OCI-LY1 (cell line): ENCODE results near the gene ITGB3.

Source experiments
- H2AFZ ChIP-seq: fragments of 200-600 bp; sonication (generic), shearing (Covaris generic); 2 replicates; pipeline ENCODE4 v1.6.0; 2014; ENCODE audit warnings: antibody characterized with exemption, mild to moderate bottlenecking, low read length
- H3F3A ChIP-seq: fragments of 200-600 bp; sonication (generic), shearing (Covaris generic); 2 replicates; pipeline ENCODE4 v1.6.0; 2014; ENCODE audit warnings: mild to moderate bottlenecking, antibody characterized with exemption, low read length, moderate library complexity; ENCODE audit not compliant: insufficient read depth
- H3K27ac ChIP-seq: fragments of 200-600 bp; sonication (generic); 2 replicates; pipeline ENCODE4 v1.5.1; 2014; ENCODE audit warnings: low read length, mixed run types, mild to moderate bottlenecking, low read depth; ENCODE audit not compliant: poor library complexity, severe bottlenecking
- H3K27me3 ChIP-seq: fragments of 200-600 bp; sonication (generic); 2 replicates; pipeline ENCODE4 v1.6.0; 2014; ENCODE audit warnings: antibody characterized with exemption, mild to moderate bottlenecking, low read length, moderate library complexity; ENCODE audit not compliant: insufficient read depth
- H3K36me3 ChIP-seq: fragments of 200-600 bp; sonication (generic); 2 replicates; pipeline ENCODE4 v1.6.1; 2014; ENCODE audit warnings: mild to moderate bottlenecking, antibody characterized with exemption, low read length, moderate library complexity, mixed read lengths; ENCODE audit not compliant: insufficient read depth
- H3K4me1 ChIP-seq: fragments of 200-600 bp; sonication (generic); 2 replicates; pipeline ENCODE4 v1.5.1; 2014; ENCODE audit warnings: mild to moderate bottlenecking, low read length, moderate library complexity; ENCODE audit not compliant: insufficient read depth, severe bottlenecking
- H3K4me2 ChIP-seq: fragments of 200-600 bp; sonication (generic), shearing (Covaris generic); 2 replicates; pipeline ENCODE4 v1.6.1; 2014; ENCODE audit warnings: low read length
- H3K4me3 ChIP-seq: fragments of 200-600 bp; sonication (generic); 2 replicates; pipeline ENCODE4 v1.5.1; 2014; ENCODE audit warnings: low read length, low read depth, mild to moderate bottlenecking, mixed read lengths; ENCODE audit not compliant: poor library complexity, severe bottlenecking
- H3K79me2 ChIP-seq: fragments of 200-600 bp; shearing (Covaris generic); 2 replicates; pipeline ENCODE4 v1.6.1; 2016; ENCODE audit warnings: mixed run types, low read length, mixed read lengths; ENCODE audit not compliant: insufficient read depth
- H3K9ac ChIP-seq: fragments of 200-600 bp; sonication (generic), shearing (Covaris generic); 2 replicates; pipeline ENCODE4 v1.6.1; 2014; ENCODE audit warnings: mild to moderate bottlenecking, low read length, mixed read lengths
- H3K9me2 ChIP-seq: fragments of 200-600 bp; sonication (generic), shearing (Covaris generic); 2 replicates; pipeline ENCODE4 v1.6.1; 2014; ENCODE audit warnings: low read depth, mild to moderate bottlenecking, low read length, mixed read lengths
- H3K9me3 ChIP-seq: fragments of 200-600 bp; shearing (Covaris generic); 2 replicates; pipeline ENCODE4 v1.6.1; 2014; ENCODE audit warnings: low read length, mixed read lengths
- H4K20me1 ChIP-seq: fragments of 200-600 bp; sonication (generic), shearing (Covaris generic); 2 replicates; pipeline ENCODE4 v1.6.0; 2016; ENCODE audit warnings: mild to moderate bottlenecking, low read length; ENCODE audit not compliant: insufficient read depth
- EZH2 ChIP-seq: fragments of 200-600 bp; sonication (generic), shearing (Covaris generic); IDR thresholded peaks from 2 replicates; pipeline ENCODE4 v1.8.0; 2017; ENCODE audit warnings: borderline replicate concordance, mixed run types, mild to moderate bottlenecking, antibody characterized with exemption, low read length, moderate library complexity, mixed read lengths
- TF ChIP-seq, protein P1 (sequence below): fragments of 200-600 bp; sonication (generic), shearing (Covaris generic); IDR thresholded peaks from 2 replicates; pipeline ENCODE4 v1.5.1; 2017; ENCODE audit warnings: mild to moderate bottlenecking, antibody characterized with exemption, low read length, moderate library complexity, mixed read lengths

Gene ITGB3

DNA sequence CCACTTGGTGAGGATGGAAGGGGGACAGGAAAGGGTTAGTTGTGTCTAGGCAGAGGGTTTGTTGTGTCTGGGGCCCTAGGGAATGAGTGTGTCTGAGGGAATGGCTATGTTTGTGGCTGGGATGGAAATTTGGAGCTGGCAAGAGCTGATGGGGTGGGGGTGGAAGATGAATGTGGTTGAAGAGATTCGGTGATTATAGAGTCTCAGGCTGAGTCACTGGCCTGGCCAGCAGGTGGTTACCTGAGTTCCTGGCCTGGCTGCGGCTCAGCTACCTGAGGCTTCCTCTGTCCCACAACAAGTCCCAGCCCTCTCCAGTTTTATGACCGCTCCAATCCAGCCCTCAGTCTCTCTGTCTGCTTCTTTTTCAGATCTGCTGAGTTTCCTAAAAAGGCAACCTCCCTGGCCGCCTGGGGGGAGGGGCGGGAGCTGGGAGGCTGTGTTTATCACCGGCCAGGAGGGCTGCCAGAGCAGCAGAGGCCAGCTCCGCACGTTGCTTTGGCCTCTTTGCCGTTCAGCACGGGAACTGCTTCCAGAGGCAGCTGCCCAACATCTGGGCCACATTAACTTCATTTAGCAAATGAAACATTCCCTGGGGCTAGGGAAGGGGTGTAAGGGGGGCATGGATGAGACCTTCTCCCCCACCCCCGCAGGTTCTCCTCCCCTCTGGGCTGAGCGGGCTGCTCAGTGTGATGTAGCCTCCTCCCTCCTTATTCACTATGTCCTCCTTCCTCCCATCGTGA is 21.8 kb downstream of the ITGB3 start:
- no peak overlapping the region for H3K27ac ChIP-seq
- peaks cover 11% of the 10 kb centered on the region for H3K4me1 ChIP-seq
- TF ChIP-seq, protein P1, sequence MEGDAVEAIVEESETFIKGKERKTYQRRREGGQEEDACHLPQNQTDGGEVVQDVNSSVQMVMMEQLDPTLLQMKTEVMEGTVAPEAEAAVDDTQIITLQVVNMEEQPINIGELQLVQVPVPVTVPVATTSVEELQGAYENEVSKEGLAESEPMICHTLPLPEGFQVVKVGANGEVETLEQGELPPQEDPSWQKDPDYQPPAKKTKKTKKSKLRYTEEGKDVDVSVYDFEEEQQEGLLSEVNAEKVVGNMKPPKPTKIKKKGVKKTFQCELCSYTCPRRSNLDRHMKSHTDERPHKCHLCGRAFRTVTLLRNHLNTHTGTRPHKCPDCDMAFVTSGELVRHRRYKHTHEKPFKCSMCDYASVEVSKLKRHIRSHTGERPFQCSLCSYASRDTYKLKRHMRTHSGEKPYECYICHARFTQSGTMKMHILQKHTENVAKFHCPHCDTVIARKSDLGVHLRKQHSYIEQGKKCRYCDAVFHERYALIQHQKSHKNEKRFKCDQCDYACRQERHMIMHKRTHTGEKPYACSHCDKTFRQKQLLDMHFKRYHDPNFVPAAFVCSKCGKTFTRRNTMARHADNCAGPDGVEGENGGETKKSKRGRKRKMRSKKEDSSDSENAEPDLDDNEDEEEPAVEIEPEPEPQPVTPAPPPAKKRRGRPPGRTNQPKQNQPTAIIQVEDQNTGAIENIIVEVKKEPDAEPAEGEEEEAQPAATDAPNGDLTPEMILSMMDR = no peak
- no peak for TF ChIP-seq EZH2

DNA sequence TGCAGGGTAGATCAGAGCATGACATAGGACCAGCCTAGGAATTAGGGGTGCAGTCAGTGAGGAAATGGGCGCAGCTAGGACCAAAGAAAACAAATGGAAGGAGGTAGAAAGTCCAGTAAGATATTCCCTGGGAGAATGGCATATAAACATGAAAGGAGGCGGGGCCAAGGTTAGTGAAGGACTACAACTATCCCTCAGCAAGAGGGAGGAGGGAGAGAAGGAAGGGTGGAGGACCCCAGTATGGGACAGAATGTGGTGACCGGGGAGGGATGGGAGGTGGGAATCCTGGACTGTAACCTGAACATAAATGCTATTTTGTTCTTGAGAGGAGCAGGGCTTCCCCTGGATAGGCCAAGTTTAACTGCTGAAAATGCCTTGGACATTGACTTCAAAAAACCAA is 22.8 kb downstream of the ITGB3 start:
- no peak overlapping the region for H3K9ac ChIP-seq
- no peaks in the 10 kb centered on the region for H3K27me3 ChIP-seq
- no peak overlapping the region for H2AFZ ChIP-seq
- no peak overlapping the region for H3K4me2 ChIP-seq
- H3K79me2 ChIP-seq = no peaks in the 10 kb centered on the region
- TF ChIP-seq EZH2 = no peak
- TF ChIP-seq, protein P1 = no peak
- H3K36me3 ChIP-seq = no peaks in the 10 kb centered on the region
- peaks cover 11% of the 10 kb centered on the region for H3K4me1 ChIP-seq
- H3F3A ChIP-seq = no peaks in the 10 kb centered on the region
- no peaks in the 10 kb centered on the region for H3K9me2 ChIP-seq
- H4K20me1 ChIP-seq = no peaks in the 10 kb centered on the region
- no peaks in the 10 kb centered on the region for H3K9me3 ChIP-seq
- H3K4me3 ChIP-seq = no peak overlapping the region
- no peak overlapping the region for H3K27ac ChIP-seq

More for the DNA sequence above, 21.8 kb downstream of the ITGB3 start:
- H3K4me2 ChIP-seq = no peak overlapping the region
- H3K9me3 ChIP-seq = no peaks in the 10 kb centered on the region
- H3F3A ChIP-seq = no peaks in the 10 kb centered on the region
- no peaks in the 10 kb centered on the region for H3K36me3 ChIP-seq
- no peaks in the 10 kb centered on the region for H3K9me2 ChIP-seq
- no peak overlapping the region for H2AFZ ChIP-seq
- no peak overlapping the region for H3K9ac ChIP-seq
- H3K27me3 ChIP-seq = no peaks in the 10 kb centered on the region
- H3K4me3 ChIP-seq = no peak overlapping the region
- H4K20me1 ChIP-seq = no peaks in the 10 kb centered on the region
- no peaks in the 10 kb centered on the region for H3K79me2 ChIP-seq

DNA sequence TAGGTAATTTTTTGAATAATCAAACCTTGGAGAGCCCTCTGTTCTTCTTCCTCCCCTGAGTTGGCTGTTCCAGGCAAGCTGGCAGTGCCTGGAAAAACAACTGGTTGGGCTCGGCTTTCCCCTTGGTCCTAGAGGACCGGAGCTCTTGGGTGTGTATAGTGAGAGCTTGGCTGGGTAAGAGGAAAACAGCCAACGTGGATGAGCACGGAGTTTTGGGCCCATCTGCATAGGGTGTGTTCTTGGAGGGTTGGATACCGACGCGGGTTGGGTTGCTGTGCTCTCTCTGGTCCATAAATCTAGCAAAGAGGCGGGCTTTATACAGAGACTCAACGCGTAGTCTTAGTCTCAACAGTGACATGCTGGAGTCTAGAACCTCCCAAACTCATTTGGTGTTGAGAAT is 23.2 kb downstream of the ITGB3 start:
- Histone ChIP-seq H3K4me1 (peaks cover 11% of the 10 kb centered on the region), H2AFZ (no peak overlapping the region), H3K9me2 (no peaks in the 10 kb centered on the region), H3K27me3 (no peaks in the 10 kb centered on the region), H3K79me2 (no peaks in the 10 kb centered on the region), H4K20me1 (no peaks in the 10 kb centered on the region), H3K4me2 (no peak overlapping the region), H3K4me3 (no peak overlapping the region), H3F3A (no peaks in the 10 kb centered on the region), H3K9me3 (no peaks in the 10 kb centered on the region), H3K36me3 (no peaks in the 10 kb centered on the region), H3K9ac (no peak overlapping the region), H3K27ac (no peak overlapping the region)
- no peak for TF ChIP-seq EZH2
- TF ChIP-seq, protein P1 = no peak
